Right hindlimb (tissue), 1 donor: ENCODE data around the gene GPR82.
"Not testable (repeated sequence)": the region's sequence is repeated elsewhere in the genome, so short reads cannot be mapped to it uniquely, and the experiment has no call there.

Source experiments
- DNase-seq: peaks from one replicate; pipeline ENCODE4 v3.0.0-alpha.2; 2018

The GPR82 gene, protein sequence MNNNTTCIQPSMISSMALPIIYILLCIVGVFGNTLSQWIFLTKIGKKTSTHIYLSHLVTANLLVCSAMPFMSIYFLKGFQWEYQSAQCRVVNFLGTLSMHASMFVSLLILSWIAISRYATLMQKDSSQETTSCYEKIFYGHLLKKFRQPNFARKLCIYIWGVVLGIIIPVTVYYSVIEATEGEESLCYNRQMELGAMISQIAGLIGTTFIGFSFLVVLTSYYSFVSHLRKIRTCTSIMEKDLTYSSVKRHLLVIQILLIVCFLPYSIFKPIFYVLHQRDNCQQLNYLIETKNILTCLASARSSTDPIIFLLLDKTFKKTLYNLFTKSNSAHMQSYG

DNA sequence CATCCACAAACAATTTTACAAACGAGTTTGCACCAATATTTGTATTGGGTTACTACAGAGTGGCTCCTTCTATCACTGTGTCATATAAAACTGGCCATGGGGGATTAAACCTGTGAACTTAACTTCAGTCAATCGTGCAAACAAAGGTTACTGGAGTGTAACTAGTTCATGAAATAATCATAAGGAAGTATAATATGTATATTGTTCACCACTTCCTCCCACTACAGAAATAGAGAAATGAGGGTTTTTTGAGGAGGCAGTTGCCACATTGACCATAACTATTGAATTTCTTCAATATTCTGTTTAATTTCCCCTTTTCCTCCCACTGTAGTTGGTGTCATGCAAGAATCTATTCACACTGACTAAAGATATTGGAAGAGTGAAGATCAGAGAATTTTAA lies at the start of gene GPR82:
GPR82 (plus strand) TSS at position 356 of the 400 bp plus-strand sequence. CDS start 2,846 bp downstream, outside the sequence.
- DNase-seq = no peak

GRCh38 chrX:41676361-41676760 lies 47.6 kb upstream of the GPR82 start:
- not testable (repeated sequence) for DNase-seq

DNA sequence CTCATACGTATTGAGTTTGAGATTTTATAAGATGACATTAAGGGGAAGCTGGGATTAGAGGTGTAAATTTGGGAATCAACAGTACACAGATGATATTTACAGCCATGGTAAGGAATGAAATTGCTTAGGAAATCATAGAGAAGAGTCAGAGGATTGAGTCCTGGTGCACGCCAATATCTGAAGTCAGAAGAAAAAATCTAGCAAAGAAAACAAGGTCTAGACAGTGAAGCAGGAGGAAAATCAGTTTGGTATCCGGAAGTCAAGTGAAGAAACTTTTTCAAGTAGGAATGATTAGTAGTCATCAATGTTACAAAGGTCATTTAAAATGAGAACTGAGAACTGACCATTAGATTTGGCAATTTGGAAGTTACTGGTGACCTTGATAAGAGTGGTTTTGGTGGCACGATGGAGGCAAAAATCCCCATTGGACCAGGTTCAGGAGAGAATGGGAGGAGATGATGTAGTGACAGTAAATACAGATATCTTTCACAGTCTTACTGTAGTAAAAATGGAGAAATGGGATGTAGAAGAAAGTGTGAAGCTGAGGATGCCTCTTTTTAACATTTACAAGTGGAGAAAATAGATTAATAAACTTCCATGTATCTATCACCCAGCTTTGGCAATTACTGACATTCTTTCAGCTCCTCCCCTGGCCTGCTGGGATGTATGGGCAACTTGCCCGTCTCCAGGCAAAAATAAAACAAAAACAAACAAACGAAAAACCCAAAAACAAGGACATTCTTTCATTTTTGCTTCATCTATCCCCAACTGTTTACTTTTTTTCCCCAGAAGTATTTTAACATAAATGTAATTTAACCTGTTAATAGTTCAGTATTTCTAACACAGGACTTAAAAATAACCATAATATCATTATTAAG lies 46.6 kb upstream of the GPR82 start:
- DNase-seq = no peak

- DNase-seq = no peak
Observed at GRCh38 chrX:41684138-41684537, 39.8 kb upstream of the GPR82 start.

GRCh38 chrX:41684940-41685339 lies 39.0 kb upstream of the GPR82 start:
- no peak for DNase-seq

- no peak for DNase-seq
Observed at GRCh38 chrX:41686788-41687187, 37.2 kb upstream of the GPR82 start.

DNA sequence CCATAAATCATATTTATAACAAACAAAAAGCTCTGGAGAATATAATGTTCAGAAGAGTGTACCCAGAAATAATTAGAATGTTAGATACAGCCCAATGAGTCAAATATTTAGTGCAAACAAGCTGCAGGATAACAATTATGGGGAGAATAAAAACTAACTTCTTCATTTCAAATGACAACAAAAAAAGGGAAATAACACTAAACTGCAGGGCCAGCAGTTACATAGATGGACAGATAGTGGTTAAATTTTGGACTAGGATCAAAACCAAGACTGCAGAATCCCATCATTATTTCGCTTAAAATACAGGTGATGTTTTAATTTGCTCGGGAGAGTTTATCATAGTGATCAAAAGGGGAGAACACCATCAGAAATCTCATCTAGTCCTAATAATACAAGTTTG lies 35.8 kb upstream of the GPR82 start:
- no peak for DNase-seq

DNA sequence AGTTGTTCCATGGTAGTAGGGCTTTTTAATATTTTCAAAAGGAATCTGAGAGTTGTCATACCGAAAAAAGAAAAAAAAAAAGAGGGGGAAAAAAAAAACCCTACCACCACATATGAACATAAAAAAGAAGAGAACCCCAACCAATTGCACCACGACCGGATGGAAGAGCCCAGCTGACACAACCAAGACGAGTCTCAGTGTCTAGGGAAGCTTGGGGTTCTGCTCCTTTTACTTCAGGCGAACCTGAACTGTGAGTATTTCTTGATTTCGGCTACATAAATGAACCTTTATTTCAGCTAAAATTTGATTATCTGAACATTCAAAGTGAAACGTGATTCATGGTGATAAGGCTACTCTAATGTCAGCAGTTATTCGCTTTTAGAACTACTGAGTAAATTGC lies 35.1 kb upstream of the GPR82 start, which contains the start of gene GPR34:
GPR34 (plus strand) TSS at position 139 of the 400 bp plus-strand sequence. CDS start 6,661 bp downstream, outside the sequence.
- no peak for DNase-seq

DNA sequence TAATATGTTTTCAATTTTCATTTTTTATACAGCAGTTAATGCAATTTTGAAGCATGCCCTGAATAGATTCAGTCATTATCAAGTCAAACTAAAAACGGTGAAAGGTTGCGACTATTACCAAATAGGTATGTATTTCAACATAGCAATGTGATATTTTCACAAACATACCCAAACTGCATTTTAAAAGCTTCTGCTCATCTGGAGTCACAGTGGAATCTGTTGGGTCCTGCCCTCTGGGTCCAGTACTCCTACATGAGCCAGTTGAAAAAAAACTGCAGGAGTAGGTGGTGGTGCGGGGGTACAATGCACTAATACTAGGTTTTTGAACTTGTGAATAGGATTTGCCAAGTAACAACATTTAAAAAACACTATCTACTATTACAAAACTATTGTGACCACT lies 34.3 kb upstream of the GPR82 start:
- DNase-seq = no peak

- no peak for DNase-seq
Observed at GRCh38 chrX:41692162-41692749, 31.7 kb upstream of the GPR82 start.

GRCh38 chrX:41693024-41693423 lies 31.0 kb upstream of the GPR82 start:
- DNase-seq = no peak

GRCh38 chrX:41695426-41695825 lies 28.6 kb upstream of the GPR82 start:
- no peak for DNase-seq

GRCh38 chrX:41703574-41704029 lies 20.4 kb upstream of the GPR82 start:
- DNase-seq = no peak

GRCh38 chrX:41705042-41705441 lies 18.9 kb upstream of the GPR82 start:
- no peak for DNase-seq

- DNase-seq = no peak
Observed at GRCh38 chrX:41705680-41706374, 18.2 kb upstream of the GPR82 start.

DNA sequence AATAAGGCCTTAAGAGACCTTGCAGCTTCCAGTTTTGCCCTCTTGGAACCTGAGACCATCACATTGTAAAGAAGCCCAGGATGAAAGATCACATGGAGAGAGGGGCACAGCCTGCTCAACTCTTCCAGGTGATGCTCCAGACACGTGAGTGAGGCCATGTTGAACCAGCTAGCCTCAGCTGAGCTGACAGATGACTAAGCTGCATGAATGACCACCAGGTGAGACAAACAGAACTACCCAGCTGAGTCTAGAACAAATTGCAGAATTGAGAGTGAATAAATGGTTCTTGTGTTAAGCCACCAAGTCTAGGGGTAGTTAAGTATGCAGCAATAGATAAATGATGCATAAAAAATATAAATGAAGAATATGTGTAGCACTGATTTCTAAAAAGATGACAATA lies 16.8 kb upstream of the GPR82 start:
- no peak for DNase-seq

GRCh38 chrX:41708486-41708885 lies 15.5 kb upstream of the GPR82 start:
- DNase-seq = no peak

GRCh38 chrX:41711021-41711667 lies 12.8 kb upstream of the GPR82 start:
- DNase-seq = no peak

GRCh38 chrX:41716222-41716621 lies 7.8 kb upstream of the GPR82 start:
- no peak for DNase-seq

GRCh38 chrX:41716767-41717473 lies 7.1 kb upstream of the GPR82 start:
- no peak for DNase-seq

DNA sequence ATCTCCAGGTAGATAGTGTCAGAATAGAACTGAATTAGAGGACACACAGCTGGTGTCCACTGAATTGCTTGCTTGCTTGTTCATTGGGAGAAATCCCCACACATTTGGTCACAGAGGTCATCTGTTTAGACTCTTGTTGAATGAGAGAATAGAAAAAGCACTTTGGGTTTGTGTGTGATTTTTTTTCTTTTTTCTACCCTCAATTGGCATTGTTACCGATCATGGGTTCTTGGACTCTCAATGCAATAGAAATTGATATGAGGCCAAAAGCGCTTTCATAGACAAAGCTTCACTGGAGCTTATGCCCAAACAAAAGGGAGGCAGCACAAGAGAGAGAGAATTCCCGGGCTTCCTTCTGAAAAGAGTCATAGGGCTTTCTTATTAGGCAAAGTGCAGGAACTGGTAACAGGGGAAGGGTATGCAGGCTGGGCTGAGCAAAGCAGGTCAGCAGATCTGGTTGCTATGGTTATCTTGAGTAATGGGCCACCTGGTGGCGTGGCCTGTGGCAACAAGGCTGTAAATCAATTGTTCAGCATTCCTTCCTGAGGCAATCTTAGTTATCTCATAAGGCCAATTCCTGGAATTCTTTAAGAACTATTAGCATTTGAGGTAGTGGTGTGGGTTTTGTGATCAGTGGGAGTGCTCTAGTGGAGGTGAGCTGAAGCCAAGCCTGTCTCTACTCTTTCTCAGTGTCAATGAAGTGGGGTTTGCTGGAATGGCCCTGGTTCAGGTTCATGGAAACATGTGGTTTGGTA lies 5.3 kb upstream of the GPR82 start:
- no peak for DNase-seq
